Stimulated activated CD4-positive, alpha-beta T cell treated with anti-CD3 and anti-CD28 coated beads, Interleukin-2, amount 100 ng/mL, for 48 hours (primary cell): ENCODE data around the gene PLEKHA6.
A peak's percentile ranks its signal among the peaks of the same experiment; 100 is the strongest.
"Not testable (repeated sequence)": the region's sequence is repeated elsewhere in the genome, so short reads cannot be mapped to it uniquely, and the experiment has no call there.

Experiments
- DNase-seq, 2 donors: peaks; one replicate each; pipeline ENCODE4 v3.0.0-alpha.2; 2020

PLEKHA6 gene

DNA sequence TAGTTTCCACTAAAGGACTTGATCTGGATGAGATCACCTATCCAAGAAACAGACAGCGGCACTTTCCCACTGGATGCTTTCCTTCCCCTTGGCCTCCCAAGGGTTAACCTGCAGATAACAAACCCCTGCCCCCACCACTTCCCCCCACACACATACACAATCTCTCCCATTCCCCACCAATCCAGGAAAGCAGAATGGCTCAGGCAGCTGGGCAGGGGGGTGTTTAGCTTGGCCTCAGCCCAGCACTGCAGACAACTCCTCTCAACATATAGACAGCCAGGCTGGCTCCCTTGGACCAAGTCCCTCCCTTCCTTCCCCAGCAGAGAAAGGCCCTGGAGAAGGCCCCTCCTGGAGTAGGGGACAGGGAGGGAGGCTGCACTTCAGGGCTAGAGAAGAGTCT, 24.6 kb downstream of the PLEKHA6 start:
- DNase-seq: no peak

DNA sequence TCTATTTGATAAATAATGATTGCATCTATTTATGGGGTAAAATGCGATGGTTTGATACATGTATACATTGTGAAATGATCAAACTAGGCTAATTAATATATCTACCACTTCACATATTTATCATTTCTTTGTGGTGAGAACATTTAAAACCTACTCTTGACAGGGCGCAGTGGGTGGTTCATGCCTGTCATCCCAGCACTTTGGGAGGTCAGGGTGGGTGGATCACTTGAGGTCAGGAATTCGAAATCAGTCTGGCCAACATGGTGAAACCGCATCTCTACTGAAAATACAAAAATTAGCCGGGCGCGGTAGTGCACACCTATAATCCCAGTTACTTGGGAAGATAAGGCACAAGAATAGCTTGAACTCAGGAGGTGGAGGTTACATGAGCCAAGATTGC, 25.3 kb downstream of the PLEKHA6 start:
- DNase-seq: no peak

- DNase-seq: no peak
These were observed 26.3 kb downstream of the PLEKHA6 start for GRCh38 chr1:204333427-204333826.

- DNase-seq: no peak
These were observed 27.8 kb downstream of the PLEKHA6 start for GRCh38 chr1:204331847-204332487.

GRCh38 chr1:204331275-204331674, 28.5 kb downstream of the PLEKHA6 start:
- DNase-seq: no peak

GRCh38 chr1:204327870-204328269, 31.9 kb downstream of the PLEKHA6 start:
- DNase-seq: not testable (repeated sequence)

DNA sequence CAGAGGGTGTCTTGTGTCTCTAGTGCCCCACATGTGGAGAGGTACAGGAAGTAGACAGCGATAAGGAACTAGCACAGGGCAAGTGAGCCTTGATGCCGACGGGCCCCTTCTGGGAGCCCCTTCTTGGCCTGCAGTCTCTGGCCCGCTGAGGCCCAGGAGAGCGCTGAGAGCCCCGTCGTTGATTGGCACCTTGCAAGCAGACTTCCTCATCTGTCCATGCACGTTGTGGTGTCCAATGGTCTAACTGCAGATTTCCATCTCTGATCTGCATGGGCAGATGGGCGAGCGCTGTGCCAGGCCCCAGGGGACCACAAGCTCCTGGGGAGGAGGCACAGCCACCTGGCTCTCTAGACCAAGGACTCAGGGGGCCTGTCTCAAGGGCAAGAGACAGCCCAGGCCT, 32.4 kb downstream of the PLEKHA6 start:
- no peak for DNase-seq

DNA sequence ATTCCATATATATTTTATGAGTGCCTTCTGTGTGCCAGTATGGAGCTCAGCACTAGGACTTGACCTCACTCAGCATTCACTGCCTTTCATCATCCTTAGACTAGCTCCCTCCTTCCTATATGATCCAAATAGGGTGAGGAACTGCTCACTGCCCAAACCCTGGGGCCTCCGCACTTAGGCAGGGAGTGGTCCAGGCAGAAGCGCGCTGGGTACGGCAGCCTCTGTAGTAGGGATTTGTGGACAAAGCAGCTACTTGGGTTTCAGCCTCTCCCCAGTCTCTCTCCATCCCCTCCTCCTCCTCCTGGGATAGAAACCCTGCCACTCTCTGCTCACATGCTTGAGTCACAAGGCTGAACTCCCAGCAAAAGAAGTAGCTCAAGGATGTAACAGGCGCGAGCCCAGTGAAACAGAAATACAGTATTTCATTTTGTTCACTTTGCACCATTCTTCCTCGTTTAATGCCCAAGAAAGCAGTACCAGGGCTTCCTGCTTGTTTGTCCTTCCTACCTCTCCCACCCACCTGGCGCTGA, 32.9 kb downstream of the PLEKHA6 start:
- DNase-seq: no peak

GRCh38 chr1:204325944-204326343, 33.8 kb downstream of the PLEKHA6 start:
- DNase-seq: no peak

DNA sequence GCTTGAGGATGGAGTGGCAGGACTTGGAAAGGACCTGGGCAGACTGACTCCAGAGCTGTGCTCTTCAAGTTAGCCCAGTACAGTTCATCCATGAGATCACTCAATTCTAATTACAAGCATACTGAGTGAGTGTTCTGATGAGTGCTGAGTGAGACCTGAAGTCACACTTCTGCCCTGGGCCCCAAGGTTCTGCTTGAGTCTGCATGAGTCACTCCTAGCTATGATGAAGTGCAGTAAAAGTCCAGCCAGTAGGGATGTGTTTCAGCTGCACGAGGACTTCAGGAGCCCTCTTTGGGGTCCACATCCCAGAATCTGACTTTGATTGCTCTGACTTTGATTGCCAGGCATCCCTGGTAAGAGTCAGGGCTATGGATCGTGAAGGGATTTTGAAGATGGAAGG, 35.8 kb downstream of the PLEKHA6 start:
- DNase-seq: peak; percentile 17 to 52

- no peak for DNase-seq
These were observed 37.3 kb downstream of the PLEKHA6 start for GRCh38 chr1:204322339-204322868.

DNA sequence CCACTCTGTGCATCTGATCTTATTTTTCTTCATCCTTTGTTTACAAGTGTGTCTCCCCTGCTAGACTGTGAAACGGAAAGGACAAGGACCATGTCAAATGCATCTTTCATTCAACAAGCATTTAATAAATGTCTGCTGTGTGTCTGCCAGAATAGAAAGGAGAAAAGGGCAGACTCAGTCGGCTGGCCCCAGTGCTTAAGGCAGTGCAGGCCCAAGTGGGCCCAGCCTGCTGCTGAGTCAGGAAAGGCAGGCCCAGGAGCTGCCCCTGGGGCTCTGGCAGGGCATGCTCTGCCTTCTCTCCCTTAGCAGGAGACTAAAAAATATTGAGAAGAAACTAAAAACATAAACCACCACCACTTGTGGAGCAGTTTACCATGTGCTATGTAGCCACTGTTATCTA, 38.1 kb downstream of the PLEKHA6 start:
- no peak for DNase-seq

GRCh38 chr1:204321051-204321450, 38.7 kb downstream of the PLEKHA6 start:
- no peak for DNase-seq

GRCh38 chr1:204320382-204320804, 39.3 kb downstream of the PLEKHA6 start:
- DNase-seq: no peak

- DNase-seq: no peak
These were observed 40.3 kb downstream of the PLEKHA6 start for GRCh38 chr1:204319462-204319861.

DNA sequence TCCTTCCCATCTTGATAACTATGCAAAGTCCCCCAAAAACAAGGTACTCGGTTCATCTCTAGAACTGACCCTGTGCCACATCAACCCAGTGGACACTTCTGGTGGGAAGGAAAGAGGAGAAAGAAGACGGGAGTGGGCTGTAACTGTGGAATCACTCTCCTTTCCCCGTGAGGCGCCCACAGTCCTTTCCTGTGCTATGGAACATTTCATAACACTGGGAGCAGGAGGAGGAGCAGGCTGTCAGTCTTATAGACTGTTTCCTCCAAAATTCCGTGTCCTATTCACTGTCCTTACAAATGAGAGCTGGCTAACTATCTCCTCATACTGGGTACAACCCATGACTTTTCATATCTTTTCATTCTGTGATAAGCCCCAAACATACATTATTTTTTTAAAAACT, 40.7 kb downstream of the PLEKHA6 start:
- no peak for DNase-seq

- DNase-seq: no peak
These were observed 41.4 kb downstream of the PLEKHA6 start for GRCh38 chr1:204318324-204318723.

- DNase-seq: no peak
These were observed 42.6 kb downstream of the PLEKHA6 start for GRCh38 chr1:204317170-204317569.

GRCh38 chr1:204316164-204316563, 43.6 kb downstream of the PLEKHA6 start:
- no peak for DNase-seq

DNA sequence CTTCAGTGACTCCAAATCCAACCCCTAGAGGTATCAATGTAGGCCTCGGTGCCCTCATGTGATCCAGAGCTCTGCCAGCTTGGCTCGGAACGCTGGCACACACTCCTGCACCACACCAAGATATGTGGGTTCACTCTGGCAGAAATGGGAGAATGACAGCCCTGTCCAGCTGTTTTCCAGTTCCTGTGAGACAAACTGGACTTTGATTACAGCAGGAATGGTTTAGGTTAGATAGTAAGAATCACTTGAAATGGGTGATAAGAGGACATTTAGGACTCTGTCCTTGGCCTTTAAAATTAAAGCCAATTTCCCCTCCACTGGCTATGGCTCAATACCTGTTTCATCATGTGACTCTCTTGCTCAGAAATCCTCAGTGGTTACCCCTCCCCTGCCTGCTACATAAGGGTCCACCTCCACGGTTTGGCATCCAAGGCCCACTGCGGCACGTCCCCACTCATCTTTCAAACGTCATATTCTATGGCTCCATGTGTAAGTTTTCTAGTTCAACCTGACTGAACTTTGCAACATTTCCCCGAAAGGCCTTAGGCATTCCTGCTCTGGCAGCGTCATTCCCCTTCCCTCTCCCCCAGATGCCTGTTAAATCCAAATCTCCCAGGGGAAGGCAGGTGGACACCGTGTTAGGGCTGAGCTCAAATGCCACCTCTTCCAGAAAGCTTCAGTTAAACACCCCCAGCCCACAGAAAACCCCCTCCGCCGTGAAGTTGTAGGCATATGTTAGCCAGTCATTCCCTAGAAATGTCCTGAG, 44.7 kb downstream of the PLEKHA6 start:
- DNase-seq: no peak

GRCh38 chr1:204314171-204314892, 45.4 kb downstream of the PLEKHA6 start:
- no peak for DNase-seq

- DNase-seq: no peak
These were observed 46.1 kb downstream of the PLEKHA6 start for GRCh38 chr1:204313675-204314074.

DNA sequence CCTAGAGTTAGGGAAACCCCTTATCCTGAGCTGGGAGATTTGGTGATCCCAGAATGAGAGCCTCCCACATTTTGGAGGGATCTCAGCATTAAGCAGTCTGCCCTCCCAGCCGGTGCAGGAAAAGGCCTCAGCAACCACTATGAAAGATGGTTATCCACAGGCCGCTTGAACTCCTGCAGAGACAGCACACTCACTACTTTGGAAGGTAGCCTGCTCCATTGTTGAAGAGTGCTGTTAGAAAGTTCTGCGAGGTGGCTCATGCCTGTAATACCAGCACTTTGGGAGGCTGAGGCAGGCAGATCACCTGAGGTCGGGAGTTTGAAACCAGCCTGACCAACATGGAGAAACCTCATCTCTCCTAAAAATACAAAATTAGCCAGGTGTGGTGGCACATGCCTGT, 48.8 kb downstream of the PLEKHA6 start:
- DNase-seq: not testable (repeated sequence)
